Amniotic stem cell (primary cell): ENCODE measurements around the gene SLC12A8.
"Not testable (repeated sequence)": the region's sequence is repeated elsewhere in the genome, so short reads cannot be mapped to it uniquely, and the experiment has no call there.

ENCODE experiments used
- DNase-seq: peaks from one replicate; lab custom pipeline; 2025; lab: John Stamatoyannopoulos, UW

The SLC12A8 gene

GRCh38 chr3:125112981-125113380 is 99.6 kb downstream of the SLC12A8 start:
- no peak for DNase-seq

- no peak for DNase-seq
Measured at GRCh38 chr3:125110876-125111480, 101.6 kb downstream of the SLC12A8 start.

- peak; percentile 79 for DNase-seq
Measured at GRCh38 chr3:125110016-125110875, 102.3 kb downstream of the SLC12A8 start.

- DNase-seq: no peak
Measured at GRCh38 chr3:125109536-125109925, 103.0 kb downstream of the SLC12A8 start.

GRCh38 chr3:125108833-125109535 is 103.6 kb downstream of the SLC12A8 start:
- DNase-seq: no peak

GRCh38 chr3:125107861-125108567 is 104.5 kb downstream of the SLC12A8 start:
- peak; percentile 42 for DNase-seq

GRCh38 chr3:125107363-125107762 is 105.2 kb downstream of the SLC12A8 start:
- DNase-seq: no peak

GRCh38 chr3:125105116-125105515 is 107.4 kb downstream of the SLC12A8 start:
- DNase-seq: no peak

GRCh38 chr3:125104639-125105038 is 107.9 kb downstream of the SLC12A8 start:
- no peak for DNase-seq

- no peak for DNase-seq
Measured at GRCh38 chr3:125103406-125103805, 109.1 kb downstream of the SLC12A8 start.

- no peak for DNase-seq
Measured at GRCh38 chr3:125102470-125102869, 110.1 kb downstream of the SLC12A8 start.

GRCh38 chr3:125098611-125099291 is 113.8 kb downstream of the SLC12A8 start:
- DNase-seq: no peak

- no peak for DNase-seq
Measured at GRCh38 chr3:125090649-125091048, 121.9 kb downstream of the SLC12A8 start.

GRCh38 chr3:125087768-125088391 is 124.7 kb downstream of the SLC12A8 start:
- DNase-seq: no peak

GRCh38 chr3:125085166-125085565 is 127.4 kb downstream of the SLC12A8 start:
- no peak for DNase-seq

- DNase-seq: no peak
Measured at GRCh38 chr3:125083776-125084175, 128.8 kb downstream of the SLC12A8 start.

GRCh38 chr3:125082339-125082738 is 130.2 kb downstream of the SLC12A8 start:
- not testable (repeated sequence) for DNase-seq

GRCh38 chr3:125080077-125080476 is 132.5 kb downstream of the SLC12A8 start:
- DNase-seq: no peak

- no peak for DNase-seq
Measured at GRCh38 chr3:125079675-125080045, 132.9 kb downstream of the SLC12A8 start.

- DNase-seq: no peak
Measured at GRCh38 chr3:125078951-125079674, 133.4 kb downstream of the SLC12A8 start.

- no peak for DNase-seq
Measured at GRCh38 chr3:125077864-125078263, 134.7 kb downstream of the SLC12A8 start.
